NCI-H1417 treated with DMSO at 0.1 percent for 48 hours (cell line): ENCODE measurements around the gene SLC22A16.

Source experiments
- DNase-seq: peaks from one replicate; lab custom pipeline; 2025; lab: John Stamatoyannopoulos, UW

Gene SLC22A16

DNA sequence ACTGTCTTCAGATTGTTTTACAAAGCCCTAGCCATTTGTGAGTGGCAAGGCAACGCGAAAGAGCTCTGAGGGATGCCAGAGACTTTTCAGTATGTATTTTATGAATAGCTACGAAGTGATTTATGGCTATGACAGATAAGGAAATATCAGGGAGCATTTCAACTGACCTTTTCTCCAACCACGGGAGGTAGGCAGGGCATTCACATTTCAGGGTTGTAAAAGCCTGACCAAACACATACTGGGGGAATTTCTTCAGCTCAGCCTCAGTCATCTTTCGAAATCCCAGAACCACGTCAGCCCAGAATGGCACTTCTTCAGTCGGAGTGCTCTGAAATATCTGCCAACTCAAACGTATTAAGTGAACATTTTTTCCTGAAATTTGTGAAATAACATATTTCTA is 71.8 kb downstream of the SLC22A16 start:
- no peak for DNase-seq

DNA sequence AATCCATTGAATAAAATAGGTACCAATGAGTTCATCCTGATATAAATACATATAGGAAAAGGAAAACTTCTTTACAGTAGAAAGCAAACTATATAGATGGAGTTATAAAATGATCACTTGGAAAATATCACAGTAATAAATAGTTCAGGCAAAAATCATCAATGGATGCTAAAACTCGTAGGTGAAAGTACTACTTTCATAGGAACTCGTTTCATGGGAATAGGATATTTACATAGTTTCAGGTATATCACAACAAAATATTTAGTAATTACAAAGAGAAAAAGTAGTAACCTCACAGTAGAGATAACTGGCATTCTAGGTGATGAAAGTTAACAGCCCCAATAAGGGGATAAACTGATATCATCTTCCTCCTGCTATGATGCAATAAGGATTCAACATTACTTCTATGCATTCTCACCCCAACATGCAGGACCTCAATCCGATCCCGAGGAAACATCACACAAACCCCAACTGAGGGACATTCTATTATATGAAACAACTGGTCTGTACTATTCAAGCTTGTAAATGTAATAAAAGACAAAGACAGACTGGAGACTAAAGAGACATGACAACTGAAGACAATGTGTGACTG is 74.7 kb downstream of the SLC22A16 start:
- DNase-seq = no peak

DNA sequence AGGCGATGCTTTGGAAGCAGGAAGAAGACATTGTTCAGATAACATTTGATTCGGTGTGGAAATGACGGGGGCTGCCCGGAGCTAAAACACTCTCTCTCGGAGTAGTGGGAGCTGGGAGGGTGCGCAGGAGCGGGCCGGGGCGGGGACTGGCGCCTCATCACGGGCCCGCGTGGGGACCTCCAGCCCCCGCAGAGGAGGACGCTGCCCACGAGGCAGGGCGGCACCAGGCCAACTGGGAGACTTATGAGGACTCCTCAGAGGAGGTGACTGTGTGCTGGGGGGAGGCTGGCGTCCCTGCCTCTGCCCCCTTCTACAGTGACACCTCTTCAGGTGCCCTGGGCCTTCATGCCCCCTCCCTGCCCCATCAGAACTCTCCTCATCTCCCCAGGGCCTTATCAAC is 76.2 kb downstream of the SLC22A16 start:
- no peak for DNase-seq

DNA sequence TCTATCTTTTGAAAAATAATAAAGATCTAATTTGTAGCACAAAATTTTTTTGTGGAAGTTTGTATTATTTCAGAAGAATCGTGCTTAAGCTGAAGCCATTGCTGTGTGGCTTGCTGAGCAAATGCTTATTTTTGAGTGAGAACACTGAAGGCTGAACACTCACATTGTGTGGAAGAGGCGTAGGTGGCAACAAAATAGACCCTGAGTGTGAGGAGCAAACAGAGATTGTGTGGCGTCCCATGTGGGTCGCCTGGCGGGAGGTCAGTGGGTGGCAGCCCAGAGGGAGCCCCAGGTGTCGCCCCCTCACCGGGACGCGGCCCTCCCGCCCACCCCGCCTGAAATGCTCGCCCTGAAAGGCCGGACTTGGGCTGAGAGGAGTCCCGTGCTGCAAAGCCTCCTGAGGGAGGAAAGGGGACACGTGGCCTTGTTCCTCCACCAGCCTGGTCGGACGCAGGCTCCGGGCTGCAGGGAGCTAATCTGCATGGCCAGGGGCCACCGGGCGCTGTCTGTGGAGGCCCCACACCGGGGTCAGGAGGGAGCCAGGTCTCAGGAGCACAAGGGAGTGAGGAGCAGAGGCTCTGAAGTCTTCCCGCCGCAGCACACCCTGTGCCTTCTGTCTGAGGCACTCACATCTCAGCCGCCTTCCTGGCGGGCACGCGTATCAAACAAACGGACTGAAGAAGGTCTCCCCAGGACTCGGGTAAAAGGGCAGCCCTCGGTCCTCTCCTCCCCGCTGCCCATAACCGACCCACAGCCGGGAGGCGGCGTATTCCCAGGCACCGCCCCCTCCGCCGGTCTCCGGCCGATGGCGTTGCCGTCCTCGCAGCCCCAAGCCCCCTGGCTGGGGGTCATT is 77.0 kb downstream of the SLC22A16 start:
- DNase-seq = no peak

DNA sequence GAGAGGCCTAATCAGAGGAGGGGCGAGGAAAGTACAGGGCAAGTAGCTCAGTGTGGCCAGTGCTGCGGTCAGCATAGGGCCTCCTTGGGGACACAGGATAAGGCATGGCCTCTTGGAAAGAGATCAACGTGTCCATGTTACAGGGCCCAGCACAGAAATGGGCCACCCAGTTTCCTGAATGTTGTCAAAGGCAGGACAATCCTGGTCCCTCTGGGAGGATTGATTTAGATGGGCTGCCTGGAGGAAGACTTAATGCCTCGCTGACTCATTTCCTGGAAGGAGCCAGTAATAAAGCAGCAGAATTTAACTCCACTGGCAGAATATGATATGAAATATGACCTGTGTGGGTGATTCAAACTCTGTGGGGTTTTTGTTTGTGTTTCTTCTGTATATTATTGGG is 77.6 kb downstream of the SLC22A16 start:
- no peak for DNase-seq

DNA sequence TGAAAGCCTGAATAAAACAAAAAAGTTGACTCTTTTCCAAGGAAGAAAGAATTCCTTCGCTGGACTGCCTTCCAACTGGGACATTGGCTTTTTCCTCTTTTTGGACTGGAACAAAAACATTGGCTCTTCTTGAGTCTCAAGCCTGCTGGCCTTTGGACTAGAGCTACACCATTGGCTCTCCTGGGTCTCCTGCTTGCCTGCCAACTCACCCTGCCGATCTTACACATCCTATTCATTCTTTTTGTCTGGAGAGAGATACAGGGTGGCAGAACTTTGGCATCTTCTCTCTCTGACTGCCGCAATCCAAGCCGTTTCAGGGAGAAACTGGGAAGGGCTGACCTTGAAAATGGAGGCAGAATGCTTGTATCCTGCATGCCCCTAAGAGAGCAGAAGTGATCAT is 81.2 kb downstream of the SLC22A16 start:
- no peak for DNase-seq

DNA sequence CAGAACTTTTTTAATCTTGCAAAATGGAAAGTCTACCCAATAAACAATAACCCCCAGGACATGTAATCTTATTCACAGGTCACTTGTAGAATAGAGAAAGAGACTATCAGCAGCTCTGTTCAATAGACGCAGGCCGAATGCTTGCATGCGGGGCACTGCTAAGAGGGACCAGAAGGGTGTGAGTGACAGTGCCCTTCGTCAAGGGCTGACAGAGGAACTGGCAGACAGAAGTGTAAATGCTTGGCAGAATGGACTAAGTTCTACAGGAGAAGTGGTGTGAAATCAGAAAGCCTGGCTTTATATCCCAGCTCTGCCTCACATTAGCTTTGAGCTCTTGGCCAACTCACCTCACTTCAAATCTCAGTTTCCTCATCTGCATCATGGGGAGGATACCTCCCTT is 82.0 kb downstream of the SLC22A16 start:
- no peak for DNase-seq

DNA sequence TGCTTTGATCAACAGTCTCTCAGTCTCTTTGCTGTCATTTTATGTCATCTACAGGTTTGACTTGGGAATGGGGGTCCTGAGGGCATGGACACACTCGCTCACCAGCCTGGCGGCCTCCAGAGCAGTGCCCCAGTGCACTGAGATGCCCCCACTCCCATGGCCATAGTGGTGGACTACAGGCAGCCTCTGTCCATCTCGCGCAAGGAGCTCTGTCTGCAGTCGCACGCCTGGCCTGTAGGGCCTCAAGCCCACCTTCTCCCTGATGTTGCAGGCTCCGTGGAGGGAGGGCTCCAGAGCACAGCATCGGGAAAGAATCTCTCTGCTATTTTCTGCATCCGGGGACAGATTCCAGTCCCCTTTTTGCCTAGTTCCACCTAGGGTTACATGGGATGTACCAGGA is 83.7 kb downstream of the SLC22A16 start:
- no peak for DNase-seq

DNA sequence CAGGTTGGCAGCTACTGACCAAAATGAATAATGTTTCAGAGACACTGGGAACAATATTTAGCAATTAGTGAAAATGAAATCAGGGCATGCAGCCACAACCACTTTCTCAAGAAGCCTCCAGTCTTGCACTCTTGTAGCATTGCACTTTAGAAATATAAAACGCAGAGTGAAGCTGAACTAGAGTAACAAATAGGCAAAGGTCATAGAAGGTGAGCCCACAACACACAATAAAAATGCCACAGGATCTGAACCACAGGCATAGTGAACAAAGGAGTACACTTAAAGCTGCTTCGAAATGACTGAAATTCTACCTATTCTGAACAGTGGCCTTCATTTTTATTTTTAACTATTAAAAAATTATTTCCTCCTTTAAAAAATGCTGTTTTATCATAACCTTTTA is 86.0 kb downstream of the SLC22A16 start:
- no peak for DNase-seq

DNA sequence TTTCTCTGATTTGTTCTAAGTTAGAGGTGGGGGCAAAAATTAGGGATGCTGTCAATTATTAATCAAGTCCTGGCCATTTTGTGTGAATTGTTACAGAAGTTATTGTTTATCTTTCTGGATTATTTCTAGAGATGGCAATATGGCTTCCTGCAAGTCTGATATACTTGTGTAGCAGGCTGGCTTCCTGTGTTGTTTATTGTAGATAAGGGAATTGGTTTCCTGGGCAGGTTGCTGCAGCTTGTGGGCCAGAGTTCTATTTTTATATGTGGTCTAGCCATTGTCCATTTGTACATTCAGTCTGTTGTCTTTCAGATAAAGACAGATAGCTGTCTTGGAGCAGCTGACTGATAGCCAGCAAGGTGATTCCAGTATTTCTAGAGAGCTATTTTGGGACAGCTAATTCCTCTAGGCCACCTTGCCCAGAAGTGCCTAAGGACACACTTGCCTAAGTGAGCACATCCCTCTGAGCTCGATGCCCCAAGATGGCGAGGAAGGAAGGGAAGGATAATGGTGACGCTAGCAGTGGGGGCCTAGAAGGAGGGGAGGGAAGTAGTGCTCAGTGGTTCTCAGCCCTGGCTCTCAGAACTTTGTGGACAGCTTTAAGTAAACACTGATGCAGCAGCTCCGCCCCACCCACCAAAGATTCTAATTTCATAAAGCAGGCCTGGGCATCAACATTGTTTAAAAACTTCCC is 86.6 kb downstream of the SLC22A16 start:
- DNase-seq = no peak

DNA sequence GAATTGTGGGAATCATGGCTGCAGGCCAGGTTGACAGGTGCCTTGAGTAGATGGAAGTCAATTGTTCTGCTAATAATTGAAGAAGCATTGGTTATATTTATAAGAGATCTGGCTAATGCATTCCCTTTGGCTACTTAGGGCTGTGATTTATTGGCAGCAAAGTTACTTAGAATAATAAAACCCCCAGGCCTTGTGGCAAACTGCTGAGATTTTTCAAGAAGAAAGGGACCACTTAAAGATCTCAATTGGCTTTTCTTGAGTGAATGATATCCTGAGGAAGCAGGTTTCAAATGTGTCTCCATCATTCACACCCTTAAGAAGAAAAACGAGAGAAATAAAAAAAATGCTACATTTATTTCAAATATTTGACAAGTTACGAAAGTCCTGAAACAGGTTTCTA is 88.4 kb downstream of the SLC22A16 start:
- no peak for DNase-seq

DNA sequence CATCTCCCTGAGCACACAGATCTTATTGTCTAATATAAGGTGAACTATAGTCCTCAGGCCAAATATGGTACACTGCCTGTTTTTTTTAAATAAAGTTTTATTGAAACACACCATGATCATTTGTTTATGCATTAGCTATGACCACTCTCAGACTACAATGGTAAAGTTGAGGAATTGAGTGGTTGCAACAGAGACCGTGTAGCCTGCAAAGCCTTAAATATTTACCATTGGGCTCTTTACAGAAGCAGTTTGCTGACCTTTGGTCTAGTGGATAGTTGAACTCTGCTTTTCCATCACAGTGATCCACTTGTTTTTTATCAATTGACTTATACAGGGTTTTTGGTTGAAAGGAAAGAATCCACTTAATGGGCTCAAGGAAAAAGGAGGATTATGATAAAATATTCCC is 91.0 kb downstream of the SLC22A16 start:
- DNase-seq = no peak

DNA sequence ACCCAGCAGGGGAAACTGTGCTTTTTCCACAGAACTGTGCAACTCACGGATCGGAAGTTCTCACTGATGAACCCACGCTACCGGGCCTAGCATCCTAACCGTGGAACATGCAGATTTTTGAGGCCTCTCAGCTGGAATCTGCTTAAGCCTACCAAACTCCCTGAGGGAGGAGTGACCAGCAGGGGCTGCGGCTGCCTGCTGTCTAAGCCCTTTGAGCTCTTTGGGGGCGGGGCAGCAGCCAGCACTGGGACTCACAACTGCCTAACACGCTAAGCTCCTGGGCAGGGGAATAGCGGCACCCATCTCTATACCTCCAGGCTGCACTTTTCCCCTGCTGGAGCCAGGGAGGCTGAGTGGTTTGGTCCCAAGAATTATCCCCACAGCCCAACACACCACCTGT is 97.9 kb downstream of the SLC22A16 start:
- no peak for DNase-seq
